NCI-H82 treated with DMSO at 0.1 percent for 48 hours (cell line): Measurements from ENCODE around the gene CYP51A1.
"Not testable (repeated sequence)": the region's sequence is repeated elsewhere in the genome, so short reads cannot be mapped to it uniquely, and the experiment has no call there.

Experiments
- DNase-seq: peaks from one replicate; lab custom pipeline; 2025; ENCODE audit not compliant: unreplicated experiment; lab: John Stamatoyannopoulos, UW

CYP51A1 gene

DNA sequence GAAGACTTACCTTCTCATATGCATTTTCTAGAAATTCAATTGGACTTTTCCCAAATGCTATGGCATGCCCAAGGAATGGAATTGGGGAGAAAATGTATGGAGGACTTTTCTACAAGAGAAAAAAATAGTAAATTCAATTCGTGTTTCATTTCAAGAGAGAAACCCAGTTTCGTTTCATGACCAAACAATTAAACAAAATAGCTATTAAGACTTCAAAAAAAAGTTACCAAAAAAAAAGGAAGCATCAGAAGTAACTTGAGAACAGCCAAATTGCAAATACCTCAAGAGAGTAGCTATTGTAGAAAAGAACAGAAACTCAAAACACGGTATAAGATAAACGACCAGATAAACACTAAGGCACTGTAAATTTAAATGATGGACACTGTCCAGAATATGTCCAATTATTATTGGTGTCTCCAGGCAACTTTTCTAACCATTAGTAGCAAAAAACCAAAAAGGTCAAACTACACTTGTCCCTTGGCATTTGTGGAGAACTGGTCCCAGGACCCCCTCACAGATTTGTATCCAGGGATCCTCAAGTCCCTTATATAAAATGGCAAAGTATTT is 2.4 kb downstream of the CYP51A1 start:
- DNase-seq = no peak

DNA sequence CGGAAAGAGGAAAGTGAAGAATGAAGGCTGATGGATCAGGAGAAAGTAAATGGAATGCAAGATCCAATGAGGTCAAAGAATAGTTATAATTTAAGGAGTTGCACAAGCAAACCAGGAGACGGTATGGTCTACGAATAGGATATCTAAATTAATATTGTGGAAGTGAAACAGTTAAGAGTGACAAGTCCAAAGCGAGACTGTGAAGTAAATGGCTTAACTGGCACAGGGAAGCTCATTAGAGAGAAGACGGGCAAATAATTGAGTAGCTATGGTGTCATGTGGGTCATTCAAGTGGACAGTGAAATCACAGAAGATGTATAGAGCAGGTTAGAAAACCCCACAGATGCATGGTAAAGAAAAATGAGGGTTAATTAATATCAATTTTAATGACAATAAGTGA is 3.2 kb downstream of the CYP51A1 start:
- DNase-seq = no peak

DNA sequence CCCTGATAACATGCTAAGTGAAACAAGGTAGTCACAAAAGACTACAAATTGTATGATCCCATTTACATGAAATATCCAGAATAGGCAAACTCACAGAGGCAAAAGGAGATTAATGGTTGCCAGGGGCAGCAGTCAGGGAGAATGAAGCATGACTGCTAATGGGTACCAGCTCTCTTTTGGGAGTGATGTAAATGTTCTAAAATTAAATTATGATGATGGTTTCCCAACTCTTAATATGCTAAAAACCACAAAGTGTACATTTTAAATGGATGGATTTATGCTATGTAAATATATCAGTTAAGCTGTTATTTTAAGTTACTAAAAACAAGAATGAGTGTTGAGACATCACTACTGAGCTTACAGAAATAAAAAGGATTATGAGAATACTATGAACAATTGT is 12.6 kb downstream of the CYP51A1 start:
- no peak for DNase-seq

DNA sequence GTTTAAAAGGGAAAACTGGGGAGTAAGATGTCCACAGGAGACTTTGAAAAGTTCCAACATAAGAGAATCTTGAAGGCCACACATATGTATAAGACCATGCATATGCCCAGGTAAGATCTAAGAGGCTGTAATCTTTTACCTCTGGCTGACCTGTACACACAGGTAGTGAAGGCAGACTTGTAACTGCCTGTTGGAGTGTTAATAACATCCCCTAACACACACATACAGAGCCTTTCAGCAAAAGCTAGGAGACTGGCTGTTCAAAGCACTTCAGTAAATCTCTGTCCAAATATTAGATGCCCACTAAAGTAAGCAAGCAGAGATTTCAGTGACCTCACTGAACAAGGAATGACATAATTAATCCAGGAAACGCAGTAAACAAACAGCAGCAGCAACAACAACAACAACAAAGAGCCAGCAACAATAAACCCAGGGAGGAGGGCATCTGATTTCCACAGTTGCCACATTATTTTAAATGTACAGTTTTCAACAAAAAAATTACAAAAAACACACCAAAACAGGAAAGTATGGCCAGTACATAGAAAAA is 15.0 kb downstream of the CYP51A1 start:
- no peak for DNase-seq

DNA sequence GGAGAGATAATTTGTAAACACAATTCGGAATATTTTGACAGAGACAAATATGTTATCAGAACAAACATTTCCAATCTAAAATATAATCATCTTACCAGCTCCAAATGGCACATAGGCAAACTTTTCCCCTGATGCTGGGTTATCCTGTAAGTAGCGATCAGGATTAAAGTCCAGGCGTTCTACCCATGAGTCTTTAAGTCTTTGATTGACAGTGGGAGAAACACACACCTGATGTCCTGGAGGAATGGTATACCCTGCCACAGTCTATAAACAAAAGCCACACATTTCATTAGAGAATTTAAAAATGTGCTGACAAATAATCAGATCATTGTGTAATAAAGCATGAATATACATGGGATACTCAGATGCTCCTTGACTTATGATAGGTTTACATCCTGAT is 17.3 kb downstream of the CYP51A1 start:
- DNase-seq = no peak

DNA sequence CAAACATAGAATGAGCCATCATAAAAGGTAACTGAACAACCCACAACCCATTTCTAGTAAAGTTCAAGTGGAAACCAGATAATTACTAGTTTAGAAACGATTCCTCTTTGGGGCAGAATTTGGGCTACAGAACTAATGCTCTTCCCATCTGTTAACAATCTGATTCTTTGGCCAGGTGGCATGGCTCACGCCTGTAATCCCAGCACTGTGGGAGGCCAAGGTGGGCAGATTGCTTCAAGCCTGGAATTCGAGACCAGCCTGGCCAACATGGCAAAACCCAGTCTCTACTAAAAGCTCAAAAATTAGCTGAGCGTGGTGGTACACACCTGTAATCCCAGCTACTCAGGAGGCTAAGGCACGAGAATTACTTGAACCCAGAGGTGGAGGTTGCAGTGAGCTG is 18.5 kb downstream of the CYP51A1 start:
- no peak for DNase-seq

DNA sequence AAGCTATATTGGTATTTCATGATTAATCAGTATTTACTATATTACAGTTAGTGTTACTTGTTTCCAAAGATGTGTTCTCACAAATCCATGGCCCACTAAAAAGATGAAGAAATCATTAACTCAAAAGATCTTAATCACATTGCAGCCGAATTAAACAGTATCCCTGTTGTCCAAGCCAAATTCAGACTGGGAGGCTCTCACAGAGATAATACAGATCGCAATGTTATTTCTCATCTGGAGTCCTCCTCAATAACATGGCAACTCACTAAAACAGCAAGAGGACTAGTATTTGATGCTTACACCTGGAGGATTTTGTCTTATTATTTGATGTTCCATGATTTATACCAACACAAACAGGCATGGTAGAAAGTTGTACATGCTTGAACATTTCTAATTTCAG is 23.4 kb downstream of the CYP51A1 start:
- no peak for DNase-seq

DNA sequence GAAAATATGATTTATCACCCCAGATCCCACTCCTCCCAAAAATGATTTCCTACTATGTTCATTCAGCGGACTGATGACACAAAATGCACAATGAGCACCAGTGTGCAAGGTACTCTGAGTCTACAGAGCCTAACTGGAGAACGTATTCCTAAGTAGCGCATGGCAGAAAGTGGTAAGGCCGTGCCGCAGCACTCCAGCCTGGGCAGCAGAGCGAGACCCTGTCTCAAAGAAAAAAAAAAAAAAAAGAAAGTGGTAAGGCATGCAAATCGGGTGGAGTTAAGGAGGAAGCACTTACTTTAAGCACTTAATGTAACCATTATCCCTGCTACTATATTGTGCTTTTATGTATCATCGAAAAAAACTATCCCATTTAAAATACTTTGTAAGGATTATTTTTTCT is 25.5 kb downstream of the CYP51A1 start:
- DNase-seq = no peak

DNA sequence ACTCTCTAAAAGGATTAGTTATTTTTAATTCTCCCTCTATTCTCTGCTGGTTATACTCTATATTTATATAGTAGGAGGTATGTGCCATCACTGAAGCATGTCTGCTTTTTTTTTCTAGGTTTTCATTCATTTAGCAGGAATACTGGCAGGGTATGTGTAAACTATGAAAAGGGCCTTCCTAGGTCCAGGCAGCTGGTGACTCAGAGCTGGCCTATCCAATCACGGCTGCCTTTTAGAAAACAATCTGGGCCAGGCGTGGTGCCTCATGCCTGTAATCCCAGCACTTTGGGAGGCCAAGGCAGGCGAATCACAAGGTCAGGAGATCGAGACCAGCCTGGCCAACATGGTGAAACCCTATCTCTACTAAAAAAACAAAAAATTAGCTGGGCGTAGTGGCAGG is 31.4 kb downstream of the CYP51A1 start:
- not testable (repeated sequence) for DNase-seq

DNA sequence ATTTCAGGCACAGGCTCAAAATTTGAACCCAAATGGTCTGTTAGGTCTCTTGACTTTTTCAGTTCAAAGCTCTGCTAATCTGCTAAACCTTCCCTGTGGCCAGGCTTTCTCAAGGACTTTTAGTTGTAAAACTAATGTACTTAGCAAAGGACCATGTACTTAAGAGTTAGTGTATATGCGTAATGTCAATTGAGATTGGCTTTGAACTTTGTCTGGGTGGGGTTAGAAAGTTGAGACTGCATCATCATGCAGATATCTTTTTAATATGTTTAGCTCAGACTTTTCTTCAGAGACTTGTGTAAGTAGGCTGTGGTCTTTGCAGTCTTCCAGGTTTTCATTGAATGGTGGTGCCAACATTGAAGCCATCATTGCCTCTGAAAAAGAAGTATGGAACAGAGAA is 33.7 kb downstream of the CYP51A1 start:
- no peak for DNase-seq

DNA sequence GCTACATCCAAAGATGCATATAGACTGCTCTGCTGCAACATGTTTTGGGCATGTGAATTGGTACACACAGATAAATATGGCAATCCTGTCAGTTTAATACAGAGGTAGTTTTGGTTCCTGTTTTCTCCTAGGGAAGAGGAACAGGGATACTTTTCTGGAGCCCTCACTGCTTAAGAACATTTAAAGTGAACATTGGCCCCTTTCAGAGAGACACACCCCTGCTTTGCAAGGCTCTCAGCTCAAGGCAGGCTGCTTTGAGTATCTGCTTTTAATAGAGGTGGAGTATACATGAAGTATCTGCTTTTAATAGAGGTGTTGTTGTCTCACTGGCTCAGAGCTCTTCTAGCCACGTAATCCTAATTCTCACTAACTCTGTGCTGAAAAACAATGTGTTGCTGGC is 38.9 kb downstream of the CYP51A1 start:
- DNase-seq = no peak

DNA sequence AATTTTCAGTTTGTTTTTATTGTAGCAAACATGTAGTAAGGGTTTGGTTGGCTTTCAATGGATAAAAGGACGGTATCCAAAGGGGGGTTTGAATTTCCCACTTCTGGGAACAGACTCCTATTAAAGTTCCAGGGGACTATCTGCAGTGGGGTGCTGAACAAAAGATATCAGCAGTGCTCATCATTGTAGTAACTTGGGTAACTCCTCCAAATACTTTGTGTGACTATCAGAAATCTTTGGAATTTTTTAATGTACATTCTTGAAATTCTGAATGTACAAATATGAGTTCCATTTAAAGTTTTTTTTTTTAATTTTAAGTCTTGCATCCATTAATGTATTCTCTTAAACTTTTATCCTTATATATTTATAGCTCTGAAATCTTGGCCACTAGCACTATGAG is 42.1 kb downstream of the CYP51A1 start:
- no peak for DNase-seq

DNA sequence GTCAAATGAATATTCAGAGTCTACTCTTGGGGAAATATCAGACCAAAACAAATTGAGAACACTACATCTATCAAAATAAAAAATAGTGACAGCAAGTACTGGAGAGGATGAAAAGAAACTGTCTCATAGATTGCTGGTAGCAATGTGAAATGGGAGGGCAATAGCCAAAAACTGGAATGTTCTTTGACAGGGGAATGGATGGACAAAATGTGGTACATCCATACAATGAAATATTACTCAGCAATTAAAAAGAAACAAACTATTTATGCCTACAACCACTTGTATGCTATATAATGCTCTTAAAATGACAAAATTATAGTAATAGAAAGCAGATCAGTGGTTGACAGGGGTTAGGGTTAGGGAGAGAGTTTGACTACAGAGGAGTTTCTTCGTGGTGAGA is 46.0 kb downstream of the CYP51A1 start:
- no peak for DNase-seq

DNA sequence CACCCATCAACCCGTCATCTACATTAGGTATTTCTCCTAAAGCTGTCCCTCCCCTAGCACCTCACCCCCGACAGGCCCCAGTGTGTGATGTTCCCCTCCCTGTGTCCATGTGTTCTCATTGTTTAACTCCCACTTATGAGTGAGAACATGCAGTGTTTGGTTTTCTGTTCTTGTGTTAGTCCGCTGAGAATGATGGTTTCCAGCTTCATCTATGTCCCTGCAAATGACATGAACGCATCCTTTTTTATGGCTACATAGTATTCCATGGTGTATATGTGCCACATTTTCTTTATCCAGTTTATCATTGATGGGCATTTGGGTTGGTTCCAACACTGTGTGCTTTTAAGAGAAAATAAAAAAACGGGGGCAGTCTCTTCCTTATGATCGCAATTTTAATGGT is 50.4 kb downstream of the CYP51A1 start:
- DNase-seq = not testable (repeated sequence)

DNA sequence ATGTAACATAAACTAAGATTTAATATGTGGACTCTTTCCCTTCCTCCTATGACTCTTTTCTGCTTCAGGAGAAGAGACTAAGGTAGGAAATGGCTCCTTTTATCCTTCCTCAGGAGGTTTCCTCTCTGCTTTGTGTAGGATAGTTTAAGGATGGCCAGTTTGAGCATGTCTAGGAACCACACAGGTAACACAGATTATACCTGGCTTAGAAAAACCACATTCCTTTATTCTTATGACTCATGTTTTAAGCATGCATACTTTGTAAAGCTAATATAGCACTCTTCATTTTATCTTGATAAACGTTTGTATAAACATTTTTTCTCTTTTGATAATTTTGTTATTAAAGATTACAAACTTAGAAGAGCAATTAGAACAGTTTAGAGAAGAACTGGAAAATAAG is 57.8 kb downstream of the CYP51A1 start:
- no peak for DNase-seq

DNA sequence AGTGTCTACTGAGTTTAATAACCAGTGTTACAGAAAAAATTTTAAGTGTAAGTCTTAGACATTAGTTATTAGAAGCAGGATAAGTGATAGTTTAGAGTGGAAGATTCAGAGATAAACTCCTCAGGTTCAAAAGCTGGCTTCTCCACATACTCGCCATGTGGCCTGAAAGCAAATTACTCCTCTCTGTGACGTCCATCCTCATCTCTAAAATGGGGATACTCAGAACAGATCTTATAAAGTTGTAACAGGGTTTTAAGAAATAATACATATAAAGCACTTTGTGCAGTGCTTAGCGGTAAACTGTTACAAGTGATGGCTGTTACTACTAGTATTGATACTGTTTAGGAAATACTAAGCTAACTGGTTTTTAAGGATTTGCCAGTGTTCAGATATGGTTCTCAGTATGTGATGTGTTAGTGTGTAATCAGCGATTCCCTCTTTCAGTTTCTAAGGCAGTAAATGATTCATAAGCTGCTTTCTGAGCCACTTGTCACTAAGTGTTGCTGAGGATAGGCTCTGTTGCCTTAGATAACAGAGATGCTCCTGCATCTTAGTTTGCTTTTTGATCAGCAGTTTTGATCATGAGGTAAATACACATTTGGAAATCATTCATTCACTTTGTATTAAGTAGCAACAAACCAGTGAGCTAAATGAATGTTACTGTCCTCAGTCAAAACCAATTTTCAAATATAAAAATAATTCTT is 58.7 kb downstream of the CYP51A1 start:
- no peak for DNase-seq

DNA sequence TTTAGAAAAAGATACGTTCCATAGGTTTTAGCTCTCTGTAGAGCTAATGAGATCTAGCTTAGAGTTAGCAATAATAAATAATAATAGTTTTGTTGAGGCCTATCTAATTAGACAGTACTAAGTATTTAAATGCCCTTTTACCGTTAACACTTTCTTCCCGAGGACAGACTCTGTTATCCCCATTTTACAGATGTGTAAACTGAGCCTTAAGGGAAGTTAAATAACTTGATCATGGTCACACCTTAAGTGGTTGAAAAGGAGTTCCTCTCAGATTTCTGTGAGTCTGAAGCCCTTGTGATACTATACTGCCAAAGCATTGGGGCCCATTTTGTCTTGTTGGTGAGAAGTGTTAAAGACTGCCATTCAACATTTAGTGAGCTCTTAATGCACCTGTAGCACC is 61.6 kb downstream of the CYP51A1 start:
- DNase-seq = no peak

DNA sequence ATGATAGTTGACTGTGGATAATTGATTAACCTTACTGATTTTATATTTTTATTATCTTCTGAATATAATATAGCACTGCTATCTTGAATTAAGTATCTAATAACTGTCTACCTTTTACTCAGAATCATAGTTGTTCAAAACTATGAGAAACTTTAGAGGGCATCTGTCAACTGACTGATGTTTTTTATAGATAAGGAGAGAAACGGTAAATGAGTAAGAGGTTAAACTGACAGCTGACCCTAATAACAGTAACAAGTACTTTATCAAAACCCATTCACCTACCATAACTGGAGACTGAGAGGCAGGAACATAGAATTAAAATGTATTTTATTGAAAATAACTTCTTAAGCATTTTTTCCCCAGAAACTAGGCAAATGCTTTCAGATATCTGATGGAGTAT is 62.2 kb downstream of the CYP51A1 start:
- no peak for DNase-seq

DNA sequence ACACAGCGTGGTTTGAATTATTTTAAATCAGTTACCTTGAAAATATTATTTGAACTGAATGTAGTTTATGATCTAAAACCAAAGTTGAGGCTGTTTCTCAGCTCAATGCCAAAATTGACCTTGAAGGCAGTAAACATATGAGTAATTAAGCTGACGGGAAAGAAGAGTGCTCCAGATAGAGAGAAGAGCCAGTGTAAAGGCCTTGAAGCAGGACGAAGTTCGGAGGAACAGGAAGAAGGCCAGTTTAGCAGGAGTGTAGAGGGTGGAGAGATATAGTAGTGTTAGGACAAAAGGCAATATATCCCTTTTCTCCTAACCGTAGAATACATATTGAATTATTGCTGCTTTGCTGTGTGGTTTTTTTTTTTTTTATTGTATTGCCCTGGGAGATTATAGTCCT is 63.2 kb downstream of the CYP51A1 start:
- no peak for DNase-seq

DNA sequence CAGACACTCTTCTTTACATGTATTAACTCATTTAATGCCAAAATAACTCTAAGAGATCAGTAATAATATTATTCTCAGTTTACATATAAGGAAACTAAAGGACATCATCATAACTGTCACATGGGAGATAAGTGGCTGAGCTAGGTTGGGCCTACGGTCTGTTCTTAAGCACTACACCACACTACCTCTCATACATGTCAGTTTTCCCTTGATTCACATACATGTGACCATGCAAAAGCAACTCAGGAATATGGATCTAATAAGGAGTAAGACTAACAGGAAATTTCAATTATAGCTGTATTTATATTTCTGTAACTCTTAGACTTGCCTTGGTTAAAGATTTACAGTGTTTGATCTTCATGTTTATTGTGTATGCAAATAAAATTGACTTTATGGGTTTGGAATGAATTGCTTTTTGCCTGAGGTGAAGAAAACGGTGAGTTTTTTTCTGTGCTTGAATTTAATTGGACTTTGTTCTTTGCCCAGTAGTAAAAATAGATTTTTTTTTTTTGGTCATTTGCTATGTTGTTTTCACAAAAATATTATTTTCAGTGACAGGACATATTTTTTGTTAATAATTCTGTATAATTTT is 69.7 kb downstream of the CYP51A1 start:
- no peak for DNase-seq
